DND-41 (cell line): ENCODE results near the gene FTO.

ENCODE experiments used
- CTCF ChIP-seq: IDR thresholded peaks from 2 replicates; pipeline ENCODE4 v1.5.1; 2012; ENCODE audit warnings: borderline replicate concordance, low read length, moderate library complexity, mild to moderate bottlenecking; ENCODE audit not compliant: poor library complexity, severe bottlenecking; ENCODE audit errors: extremely low read depth
- EZH2 ChIP-seq: IDR thresholded peaks from 3 replicates; pipeline ENCODE4 v1.6.1; 2012; ENCODE audit warnings: borderline replicate concordance, low read depth, mild to moderate bottlenecking, moderate library complexity, low read length, inconsistent platforms; ENCODE audit not compliant: severe bottlenecking

- no peak for TF ChIP-seq EZH2
- TF ChIP-seq CTCF: no peak
Measured at GRCh38 chr16:53863861-53864260, 159.9 kb downstream of the FTO start.
